Measurements from ENCODE around the gene CFAP210. TPM values are rescaled to one million over a fixed set of nuclear protein-coding genes. Genes with fewer than 3 reads are reported as not detected.

The CFAP210 gene
- total RNA-seq, 5 donors from 2014 or later (not counting 1 experiment from before 2014, with no cell fraction given): 0.35 to 0.96 TPM; not detected in 3

- Mint-ChIP-seq H3K4me3 (no peak overlapping the region), H3K36me3 (no peaks in the 10 kb centered on the region), H3K4me1 (peaks cover 0 to 6% (median 0%) of the 10 kb centered on the region in 3 donors), H3K9me3 (no peaks in the 10 kb centered on the region), H3K27me3 (no peaks in the 10 kb centered on the region), H3K27ac (no peak overlapping the region)
- ChIA-PET POLR2A (no interaction called here), CTCF (no interaction called here)
- no peak for ATAC-seq (replicated peaks in 1 of 4)
- no peaks in the 10 kb centered on the region for H3K4me1 ChIP-seq (ENCODE audit: control insufficient read depth in 1 of 2, extremely low read depth in 1 of 2, insufficient read depth in 2 of 2, low read length in 2 of 2)
- H3K4me3 ChIP-seq (ENCODE audit: control insufficient read depth in 1 of 2, extremely low read depth in 1 of 2, low read length in 1 of 2): no peak overlapping the region
- no peaks in the 10 kb centered on the region for H3K36me3 ChIP-seq (ENCODE audit: control insufficient read depth in 2 of 2, extremely low read depth in 1 of 2, insufficient read depth in 1 of 2, low read length in 1 of 2)
- whole genome bisulfite sequencing (ENCODE audit: insufficient coverage): no CpG with 5 or more reads among the region's 2 CpGs
- no peak for DNase-seq
- H3K9me3 ChIP-seq: no peaks in the 10 kb centered on the region
- H3K27ac ChIP-seq (ENCODE audit: low read length): no peak overlapping the region
- no peaks in the 10 kb centered on the region for H3K27me3 ChIP-seq (replicated peaks in 1 of 2; ENCODE audit: control insufficient read depth in 2 of 2, extremely low read depth in 1 of 2, insufficient read depth in 2 of 2, low read length in 1 of 2)
Observed at GRCh38 chr2:169718930-169719504, 24.8 kb upstream of the CFAP210 start.

DNA sequence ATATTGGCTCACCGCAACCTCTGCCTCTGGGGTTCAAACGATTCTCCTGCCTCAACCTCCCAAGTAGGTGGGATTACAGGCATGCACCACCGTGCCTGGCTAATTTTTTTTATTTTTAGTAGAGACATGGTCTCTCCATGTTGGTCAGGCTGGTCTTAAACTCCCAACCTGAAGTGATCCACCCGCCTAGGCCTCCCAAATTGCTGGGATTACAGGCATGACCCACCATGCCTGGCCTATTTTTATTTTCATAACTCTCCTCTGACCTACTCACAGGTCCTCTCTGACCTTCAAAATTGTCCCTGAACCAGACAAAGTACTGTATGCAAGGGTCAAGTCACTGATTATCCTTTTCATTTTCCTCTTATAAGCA, 23.5 kb upstream of the CFAP210 start:
- Histone ChIP-seq H3K4me3 (ENCODE audit: control insufficient read depth in 1 of 2, extremely low read depth in 1 of 2, low read length in 1 of 2) (no peak overlapping the region), H3K27me3 (replicated peaks in 1 of 2; ENCODE audit: control insufficient read depth in 2 of 2, extremely low read depth in 1 of 2, insufficient read depth in 2 of 2, low read length in 1 of 2) (no peaks in the 10 kb centered on the region), H3K27ac (ENCODE audit: low read length) (no peak overlapping the region), H3K9me3 (no peaks in the 10 kb centered on the region), H3K36me3 (ENCODE audit: control insufficient read depth in 2 of 2, extremely low read depth in 1 of 2, insufficient read depth in 1 of 2, low read length in 1 of 2) (no peaks in the 10 kb centered on the region), H3K4me1 (ENCODE audit: control insufficient read depth in 1 of 2, extremely low read depth in 1 of 2, insufficient read depth in 2 of 2, low read length in 2 of 2) (no peaks in the 10 kb centered on the region)
- H3K27ac Mint-ChIP-seq: no peak overlapping the region
- H3K4me1 Mint-ChIP-seq: peaks cover 0 to 6% (median 0%) of the 10 kb centered on the region in 3 donors
- ChIA-PET CTCF (no interaction called here), POLR2A (no interaction called here)
- no peaks in the 10 kb centered on the region for H3K9me3 Mint-ChIP-seq
- no peaks in the 10 kb centered on the region for H3K36me3 Mint-ChIP-seq
- 80% methylated on average over 1 of the region's 4 CpGs for WGBS (ENCODE audit: insufficient coverage)
- ATAC-seq (replicated peaks in 1 of 4) (no peak), DNase-seq (no peak)
- H3K27me3 Mint-ChIP-seq: no peaks in the 10 kb centered on the region
- no peak overlapping the region for H3K4me3 Mint-ChIP-seq

GRCh38 chr2:169716938-169717690, 22.9 kb upstream of the CFAP210 start:
- POLR2A ChIA-PET: interaction anchor here in 1 of 2 donors (0.6 kb wide), 1 partner anchor 23 kb away, joined by 3 read pairs; no protein-coding TSS in a partner anchor
- no peak for DNase-seq
- Histone ChIP-seq H3K4me3 (ENCODE audit: control insufficient read depth in 1 of 2, extremely low read depth in 1 of 2, low read length in 1 of 2) (no peak overlapping the region), H3K27me3 (replicated peaks in 1 of 2; ENCODE audit: control insufficient read depth in 2 of 2, extremely low read depth in 1 of 2, insufficient read depth in 2 of 2, low read length in 1 of 2) (no peaks in the 10 kb centered on the region), H3K4me1 (ENCODE audit: control insufficient read depth in 1 of 2, extremely low read depth in 1 of 2, insufficient read depth in 2 of 2, low read length in 2 of 2) (no peaks in the 10 kb centered on the region), H3K27ac (ENCODE audit: low read length) (no peak overlapping the region), H3K9me3 (no peaks in the 10 kb centered on the region), H3K36me3 (ENCODE audit: control insufficient read depth in 2 of 2, extremely low read depth in 1 of 2, insufficient read depth in 1 of 2, low read length in 1 of 2) (no peaks in the 10 kb centered on the region)
- no peak for ATAC-seq (replicated peaks in 1 of 4)
- Mint-ChIP-seq H3K36me3 (no peaks in the 10 kb centered on the region), H3K4me1 (peaks cover 0 to 6% (median 0%) of the 10 kb centered on the region in 3 donors), H3K9me3 (no peaks in the 10 kb centered on the region), H3K27me3 (no peaks in the 10 kb centered on the region), H3K27ac (no peak overlapping the region), H3K4me3 (no peak overlapping the region)
- 73% methylated on average over 6 of the region's 12 CpGs for WGBS (ENCODE audit: insufficient coverage)
- CTCF ChIA-PET: interaction anchor here in 1 of 2 donors (0.5 kb wide), 1 partner anchor 256 kb away, joined by 4 read pairs; no protein-coding TSS in a partner anchor

DNA sequence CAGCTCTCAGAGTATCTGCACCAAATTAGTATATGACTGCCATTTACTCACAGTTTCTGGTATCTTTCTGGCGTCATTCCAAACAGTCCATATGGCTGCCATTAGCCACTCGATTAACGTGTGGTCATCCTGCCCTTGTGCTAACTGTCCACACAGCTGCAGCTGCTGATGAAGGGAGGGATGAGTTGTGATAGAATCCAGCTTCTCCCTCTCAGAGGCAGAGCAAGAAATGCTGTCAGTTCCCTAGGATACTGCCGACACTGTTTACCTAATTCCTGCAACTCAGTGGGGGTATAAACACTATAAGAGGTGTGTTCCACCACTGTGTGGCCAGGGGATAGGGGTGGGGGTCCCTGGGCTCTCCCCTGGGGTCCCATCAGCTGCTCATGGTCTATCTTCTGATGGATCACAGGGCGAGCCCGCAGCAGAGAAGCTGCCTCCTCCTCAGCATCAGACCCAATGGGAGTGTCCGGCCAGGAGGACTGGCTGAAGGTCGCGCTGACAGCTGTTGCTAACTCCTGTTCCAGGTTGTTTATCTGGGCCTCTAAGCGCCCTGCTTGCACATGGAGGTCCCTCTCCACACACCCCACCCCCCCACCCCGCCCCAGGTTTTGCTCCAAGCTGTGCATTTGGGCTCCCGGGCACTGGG, 22.2 kb upstream of the CFAP210 start:
- ATAC-seq (replicated peaks in 1 of 4) (no peak), DNase-seq (no peak)
- Histone ChIP-seq H3K9me3 (no peaks in the 10 kb centered on the region), H3K4me3 (ENCODE audit: control insufficient read depth in 1 of 2, extremely low read depth in 1 of 2, low read length in 1 of 2) (no peak overlapping the region), H3K4me1 (ENCODE audit: control insufficient read depth in 1 of 2, extremely low read depth in 1 of 2, insufficient read depth in 2 of 2, low read length in 2 of 2) (no peaks in the 10 kb centered on the region), H3K36me3 (ENCODE audit: control insufficient read depth in 2 of 2, extremely low read depth in 1 of 2, insufficient read depth in 1 of 2, low read length in 1 of 2) (peaks cover 0 to 2% of the 10 kb centered on the region in 2 donors), H3K27me3 (replicated peaks in 1 of 2; ENCODE audit: control insufficient read depth in 2 of 2, extremely low read depth in 1 of 2, insufficient read depth in 2 of 2, low read length in 1 of 2) (no peaks in the 10 kb centered on the region), H3K27ac (ENCODE audit: low read length) (no peak overlapping the region)
- Mint-ChIP-seq H3K4me3 (no peak overlapping the region), H3K27me3 (no peaks in the 10 kb centered on the region), H3K27ac (no peak overlapping the region), H3K4me1 (peaks cover 0 to 6% (median 0%) of the 10 kb centered on the region in 3 donors), H3K36me3 (peaks cover 7% of the 10 kb centered on the region), H3K9me3 (peaks cover 3 to 6% (median 5%) of the 10 kb centered on the region in 3 donors)
- ChIA-PET CTCF (interaction anchor here in 1 of 2 donors (0.5 kb wide), 1 partner anchor 255 kb away, joined by 4 read pairs; no protein-coding TSS in a partner anchor), POLR2A (interaction anchor here in 1 of 2 donors (0.6 kb wide), 1 partner anchor 24 kb away, joined by 3 read pairs; no protein-coding TSS in a partner anchor)
- WGBS (ENCODE audit: insufficient coverage): 88% methylated on average over 7 of the region's 12 CpGs

DNA sequence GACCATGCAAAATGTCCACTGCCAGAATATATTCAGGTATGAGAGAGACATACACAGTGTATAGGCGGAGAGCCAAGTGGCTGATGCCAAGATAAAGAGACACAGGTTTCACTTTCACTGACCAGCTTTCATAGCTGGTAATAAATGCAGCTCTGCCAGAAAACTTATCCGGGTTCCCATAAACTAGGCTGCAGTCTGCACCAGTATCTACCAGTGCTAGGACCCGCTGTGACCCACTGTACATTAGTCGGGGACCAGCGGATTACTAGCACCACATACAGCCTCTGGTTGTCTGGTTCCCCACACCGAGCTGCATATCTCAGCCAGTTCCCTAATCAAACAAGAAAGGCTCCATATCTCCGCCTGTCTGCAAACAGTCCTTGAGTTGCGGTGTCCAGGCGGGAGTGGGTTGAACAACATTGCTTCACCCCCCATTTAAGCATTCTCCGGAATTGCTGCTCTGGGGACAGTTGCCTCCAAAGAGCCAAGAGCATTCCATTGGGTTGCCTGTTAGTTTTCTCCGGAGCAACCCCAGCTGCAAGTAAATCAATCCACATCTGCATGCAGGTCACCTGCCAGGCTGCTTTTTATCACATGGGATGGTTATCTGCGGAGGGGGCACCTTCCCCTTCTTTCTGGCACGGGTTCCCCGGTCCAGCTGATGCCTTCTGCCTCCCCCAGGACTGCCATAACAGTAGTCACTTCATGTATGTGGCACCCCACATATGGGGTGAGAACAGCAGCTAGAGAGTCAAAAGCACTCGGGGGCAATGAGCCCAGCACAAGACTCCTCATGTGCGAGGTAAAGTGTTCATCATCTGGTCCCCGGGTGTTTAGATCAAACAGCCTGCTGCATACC, 21.4 kb upstream of the CFAP210 start:
- Mint-ChIP-seq H3K36me3 (peaks cover 12% of the 10 kb centered on the region), H3K4me1 (peaks cover 0 to 6% (median 0%) of the 10 kb centered on the region in 3 donors), H3K27me3 (no peaks in the 10 kb centered on the region), H3K9me3 (peaks cover 3 to 6% (median 6%) of the 10 kb centered on the region in 3 donors), H3K4me3 (no peak overlapping the region), H3K27ac (no peak overlapping the region)
- H3K9me3 ChIP-seq: no peaks in the 10 kb centered on the region
- 80% methylated on average over 12 of the region's 17 CpGs for WGBS (ENCODE audit: insufficient coverage)
- H3K4me1 ChIP-seq (ENCODE audit: control insufficient read depth in 1 of 2, extremely low read depth in 1 of 2, insufficient read depth in 2 of 2, low read length in 2 of 2): no peaks in the 10 kb centered on the region
- H3K4me3 ChIP-seq (ENCODE audit: control insufficient read depth in 1 of 2, extremely low read depth in 1 of 2, low read length in 1 of 2): no peak overlapping the region
- peaks cover 0 to 2% of the 10 kb centered on the region in 2 donors for H3K36me3 ChIP-seq (ENCODE audit: control insufficient read depth in 2 of 2, extremely low read depth in 1 of 2, insufficient read depth in 1 of 2, low read length in 1 of 2)
- no peak for ATAC-seq (replicated peaks in 1 of 4)
- H3K27me3 ChIP-seq (replicated peaks in 1 of 2; ENCODE audit: control insufficient read depth in 2 of 2, extremely low read depth in 1 of 2, insufficient read depth in 2 of 2, low read length in 1 of 2): no peaks in the 10 kb centered on the region
- POLR2A ChIA-PET: no interaction called here
- CTCF ChIA-PET: no interaction called here
- no peak overlapping the region for H3K27ac ChIP-seq (ENCODE audit: low read length)
- no peak for DNase-seq

GRCh38 chr2:169714699-169715098, 20.5 kb upstream of the CFAP210 start:
- ATAC-seq (replicated peaks in 1 of 4) (no peak), DNase-seq (no peak)
- ChIA-PET CTCF (no interaction called here), POLR2A (no interaction called here)
- Mint-ChIP-seq H3K4me1 (peaks cover 0 to 6% (median 0%) of the 10 kb centered on the region in 3 donors), H3K4me3 (no peak overlapping the region), H3K27ac (no peak overlapping the region), H3K9me3 (peaks cover 3 to 6% (median 6%) of the 10 kb centered on the region in 3 donors), H3K36me3 (peaks cover 13% of the 10 kb centered on the region), H3K27me3 (no peaks in the 10 kb centered on the region)
- Histone ChIP-seq H3K9me3 (no peaks in the 10 kb centered on the region), H3K27me3 (replicated peaks in 1 of 2; ENCODE audit: control insufficient read depth in 2 of 2, extremely low read depth in 1 of 2, insufficient read depth in 2 of 2, low read length in 1 of 2) (no peaks in the 10 kb centered on the region), H3K36me3 (ENCODE audit: control insufficient read depth in 2 of 2, extremely low read depth in 1 of 2, insufficient read depth in 1 of 2, low read length in 1 of 2) (peaks cover 0 to 2% of the 10 kb centered on the region in 2 donors), H3K4me3 (ENCODE audit: control insufficient read depth in 1 of 2, extremely low read depth in 1 of 2, low read length in 1 of 2) (no peak overlapping the region), H3K4me1 (ENCODE audit: control insufficient read depth in 1 of 2, extremely low read depth in 1 of 2, insufficient read depth in 2 of 2, low read length in 2 of 2) (no peaks in the 10 kb centered on the region), H3K27ac (ENCODE audit: low read length) (no peak overlapping the region)
- 86% methylated on average over 5 of the region's 6 CpGs for WGBS (ENCODE audit: insufficient coverage)
